Measurements from ENCODE around the gene FCER1G.
"Not testable (repeated sequence)": the region's sequence is repeated elsewhere in the genome, so short reads cannot be mapped to it uniquely, and the experiment has no call there.

The FCER1G gene

GRCh38 chr1:161235957-161236775 is 21.1 kb downstream of the FCER1G start:
- DNase-seq = no peak

GRCh38 chr1:161238039-161238473 is 23.0 kb downstream of the FCER1G start, which contains the start of gene NR1I3:
TSS of gene NR1I3 (minus strand) at chr1:161238203. CDS start at chr1:161236565, 1,638 bp downstream.
- DNase-seq = no peak

GRCh38 chr1:161241682-161242081 is 26.6 kb downstream of the FCER1G start:
- no peak for DNase-seq

GRCh38 chr1:161242313-161242712 is 27.2 kb downstream of the FCER1G start:
- no peak for DNase-seq

GRCh38 chr1:161244888-161245287 is 29.8 kb downstream of the FCER1G start:
- no peak for DNase-seq

- not testable (repeated sequence) for DNase-seq
These were observed 35.0 kb downstream of the FCER1G start for GRCh38 chr1:161250100-161250499.

- DNase-seq = no peak
These were observed 35.7 kb downstream of the FCER1G start for GRCh38 chr1:161250829-161251228.

GRCh38 chr1:161251579-161251978 is 36.5 kb downstream of the FCER1G start:
- no peak for DNase-seq

GRCh38 chr1:161255302-161255701 is 40.2 kb downstream of the FCER1G start:
- not testable (repeated sequence) for DNase-seq

GRCh38 chr1:161255955-161256520 is 40.9 kb downstream of the FCER1G start:
- DNase-seq = not testable (repeated sequence)

- DNase-seq = peak; percentile 29
These were observed 42.0 kb downstream of the FCER1G start for GRCh38 chr1:161257109-161257508.

GRCh38 chr1:161258439-161259344 is 43.6 kb downstream of the FCER1G start, which contains the start of gene PCP4L1:
TSS of gene PCP4L1 (plus strand) at chr1:161258745. CDS start at chr1:161258975, 230 bp downstream.
- DNase-seq = peak; percentile 90

- no peak for DNase-seq
These were observed 44.2 kb downstream of the FCER1G start for GRCh38 chr1:161259345-161259702.

GRCh38 chr1:161259765-161260164 is 44.7 kb downstream of the FCER1G start:
- no peak for DNase-seq

GRCh38 chr1:161260376-161261260 is 45.5 kb downstream of the FCER1G start:
- peak; percentile 17 for DNase-seq

- DNase-seq = peak; percentile 80
These were observed 46.5 kb downstream of the FCER1G start for GRCh38 chr1:161261261-161262235.

- no peak for DNase-seq
These were observed 50.2 kb downstream of the FCER1G start for GRCh38 chr1:161265305-161265704.

GRCh38 chr1:161266202-161266601 is 51.1 kb downstream of the FCER1G start:
- no peak for DNase-seq

- no peak for DNase-seq
These were observed 51.7 kb downstream of the FCER1G start for GRCh38 chr1:161266836-161267235.

- no peak for DNase-seq
These were observed 52.2 kb downstream of the FCER1G start for GRCh38 chr1:161267321-161267720.

All from eye (tissue), 1 donor.